Measurements from ENCODE around the gene ENTPD5.

DNA sequence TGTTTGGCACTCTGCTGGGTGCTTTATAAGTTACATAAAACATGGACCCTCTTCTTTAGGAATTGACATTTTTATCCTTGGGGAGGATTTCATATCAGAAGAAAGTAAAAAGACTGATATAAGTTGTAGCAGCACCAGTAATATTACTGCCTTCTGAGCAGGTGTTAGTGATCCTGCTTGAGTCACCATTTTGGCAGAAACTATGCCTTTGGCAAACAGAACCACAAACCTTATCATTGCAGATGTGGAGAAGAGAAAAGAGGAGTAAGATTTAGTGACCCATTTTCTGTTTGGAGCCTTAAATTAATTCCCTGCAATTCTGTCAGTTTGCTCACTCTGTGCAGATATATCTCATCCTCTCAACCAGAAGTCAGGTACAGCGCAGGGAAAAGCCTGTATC is 109.4 kb downstream of the ENTPD5 start:
- TF ChIP-seq, protein P1, sequence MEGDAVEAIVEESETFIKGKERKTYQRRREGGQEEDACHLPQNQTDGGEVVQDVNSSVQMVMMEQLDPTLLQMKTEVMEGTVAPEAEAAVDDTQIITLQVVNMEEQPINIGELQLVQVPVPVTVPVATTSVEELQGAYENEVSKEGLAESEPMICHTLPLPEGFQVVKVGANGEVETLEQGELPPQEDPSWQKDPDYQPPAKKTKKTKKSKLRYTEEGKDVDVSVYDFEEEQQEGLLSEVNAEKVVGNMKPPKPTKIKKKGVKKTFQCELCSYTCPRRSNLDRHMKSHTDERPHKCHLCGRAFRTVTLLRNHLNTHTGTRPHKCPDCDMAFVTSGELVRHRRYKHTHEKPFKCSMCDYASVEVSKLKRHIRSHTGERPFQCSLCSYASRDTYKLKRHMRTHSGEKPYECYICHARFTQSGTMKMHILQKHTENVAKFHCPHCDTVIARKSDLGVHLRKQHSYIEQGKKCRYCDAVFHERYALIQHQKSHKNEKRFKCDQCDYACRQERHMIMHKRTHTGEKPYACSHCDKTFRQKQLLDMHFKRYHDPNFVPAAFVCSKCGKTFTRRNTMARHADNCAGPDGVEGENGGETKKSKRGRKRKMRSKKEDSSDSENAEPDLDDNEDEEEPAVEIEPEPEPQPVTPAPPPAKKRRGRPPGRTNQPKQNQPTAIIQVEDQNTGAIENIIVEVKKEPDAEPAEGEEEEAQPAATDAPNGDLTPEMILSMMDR (IDR thresholded peaks at IDR 0.05), result no peak
- TF ChIP-seq, protein P2, sequence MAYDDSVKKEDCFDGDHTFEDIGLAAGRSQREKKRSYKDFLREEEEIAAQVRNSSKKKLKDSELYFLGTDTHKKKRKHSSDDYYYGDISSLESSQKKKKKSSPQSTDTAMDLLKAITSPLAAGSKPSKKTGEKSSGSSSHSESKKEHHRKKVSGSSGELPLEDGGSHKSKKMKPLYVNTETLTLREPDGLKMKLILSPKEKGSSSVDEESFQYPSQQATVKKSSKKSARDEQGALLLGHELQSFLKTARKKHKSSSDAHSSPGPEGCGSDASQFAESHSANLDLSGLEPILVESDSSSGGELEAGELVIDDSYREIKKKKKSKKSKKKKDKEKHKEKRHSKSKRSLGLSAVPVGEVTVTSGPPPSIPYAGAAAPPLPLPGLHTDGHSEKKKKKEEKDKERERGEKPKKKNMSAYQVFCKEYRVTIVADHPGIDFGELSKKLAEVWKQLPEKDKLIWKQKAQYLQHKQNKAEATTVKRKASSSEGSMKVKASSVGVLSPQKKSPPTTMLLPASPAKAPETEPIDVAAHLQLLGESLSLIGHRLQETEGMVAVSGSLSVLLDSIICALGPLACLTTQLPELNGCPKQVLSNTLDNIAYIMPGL (CRISPR knock-in tag; IDR thresholded peaks at IDR 0.05), result no peak
- TF ChIP-seq, protein P3, sequence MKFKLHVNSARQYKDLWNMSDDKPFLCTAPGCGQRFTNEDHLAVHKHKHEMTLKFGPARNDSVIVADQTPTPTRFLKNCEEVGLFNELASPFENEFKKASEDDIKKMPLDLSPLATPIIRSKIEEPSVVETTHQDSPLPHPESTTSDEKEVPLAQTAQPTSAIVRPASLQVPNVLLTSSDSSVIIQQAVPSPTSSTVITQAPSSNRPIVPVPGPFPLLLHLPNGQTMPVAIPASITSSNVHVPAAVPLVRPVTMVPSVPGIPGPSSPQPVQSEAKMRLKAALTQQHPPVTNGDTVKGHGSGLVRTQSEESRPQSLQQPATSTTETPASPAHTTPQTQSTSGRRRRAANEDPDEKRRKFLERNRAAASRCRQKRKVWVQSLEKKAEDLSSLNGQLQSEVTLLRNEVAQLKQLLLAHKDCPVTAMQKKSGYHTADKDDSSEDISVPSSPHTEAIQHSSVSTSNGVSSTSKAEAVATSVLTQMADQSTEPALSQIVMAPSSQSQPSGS (CRISPR knock-in tag; IDR thresholded peaks at IDR 0.05; ENCODE audit: borderline replicate concordance, low read depth), result no peak
- TF ChIP-seq SP1 (CRISPR knock-in tag; conservative IDR thresholded peaks at IDR 0.05), result no peak
- TF ChIP-seq, protein P4, sequence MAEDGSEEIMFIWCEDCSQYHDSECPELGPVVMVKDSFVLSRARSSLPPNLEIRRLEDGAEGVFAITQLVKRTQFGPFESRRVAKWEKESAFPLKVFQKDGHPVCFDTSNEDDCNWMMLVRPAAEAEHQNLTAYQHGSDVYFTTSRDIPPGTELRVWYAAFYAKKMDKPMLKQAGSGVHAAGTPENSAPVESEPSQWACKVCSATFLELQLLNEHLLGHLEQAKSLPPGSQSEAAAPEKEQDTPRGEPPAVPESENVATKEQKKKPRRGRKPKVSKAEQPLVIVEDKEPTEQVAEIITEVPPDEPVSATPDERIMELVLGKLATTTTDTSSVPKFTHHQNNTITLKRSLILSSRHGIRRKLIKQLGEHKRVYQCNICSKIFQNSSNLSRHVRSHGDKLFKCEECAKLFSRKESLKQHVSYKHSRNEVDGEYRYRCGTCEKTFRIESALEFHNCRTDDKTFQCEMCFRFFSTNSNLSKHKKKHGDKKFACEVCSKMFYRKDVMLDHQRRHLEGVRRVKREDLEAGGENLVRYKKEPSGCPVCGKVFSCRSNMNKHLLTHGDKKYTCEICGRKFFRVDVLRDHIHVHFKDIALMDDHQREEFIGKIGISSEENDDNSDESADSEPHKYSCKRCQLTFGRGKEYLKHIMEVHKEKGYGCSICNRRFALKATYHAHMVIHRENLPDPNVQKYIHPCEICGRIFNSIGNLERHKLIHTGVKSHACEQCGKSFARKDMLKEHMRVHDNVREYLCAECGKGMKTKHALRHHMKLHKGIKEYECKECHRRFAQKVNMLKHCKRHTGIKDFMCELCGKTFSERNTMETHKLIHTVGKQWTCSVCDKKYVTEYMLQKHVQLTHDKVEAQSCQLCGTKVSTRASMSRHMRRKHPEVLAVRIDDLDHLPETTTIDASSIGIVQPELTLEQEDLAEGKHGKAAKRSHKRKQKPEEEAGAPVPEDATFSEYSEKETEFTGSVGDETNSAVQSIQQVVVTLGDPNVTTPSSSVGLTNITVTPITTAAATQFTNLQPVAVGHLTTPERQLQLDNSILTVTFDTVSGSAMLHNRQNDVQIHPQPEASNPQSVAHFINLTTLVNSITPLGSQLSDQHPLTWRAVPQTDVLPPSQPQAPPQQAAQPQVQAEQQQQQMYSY (CRISPR knock-in tag; IDR thresholded peaks at IDR 0.05), result no peak
- TF ChIP-seq, protein P5, sequence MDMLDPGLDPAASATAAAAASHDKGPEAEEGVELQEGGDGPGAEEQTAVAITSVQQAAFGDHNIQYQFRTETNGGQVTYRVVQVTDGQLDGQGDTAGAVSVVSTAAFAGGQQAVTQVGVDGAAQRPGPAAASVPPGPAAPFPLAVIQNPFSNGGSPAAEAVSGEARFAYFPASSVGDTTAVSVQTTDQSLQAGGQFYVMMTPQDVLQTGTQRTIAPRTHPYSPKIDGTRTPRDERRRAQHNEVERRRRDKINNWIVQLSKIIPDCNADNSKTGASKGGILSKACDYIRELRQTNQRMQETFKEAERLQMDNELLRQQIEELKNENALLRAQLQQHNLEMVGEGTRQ (CRISPR knock-in tag; IDR thresholded peaks at IDR 0.05), result no peak
- TF ChIP-seq, protein P6, sequence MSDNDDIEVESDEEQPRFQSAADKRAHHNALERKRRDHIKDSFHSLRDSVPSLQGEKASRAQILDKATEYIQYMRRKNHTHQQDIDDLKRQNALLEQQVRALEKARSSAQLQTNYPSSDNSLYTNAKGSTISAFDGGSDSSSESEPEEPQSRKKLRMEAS (CRISPR knock-in tag; IDR thresholded peaks at IDR 0.05), result no peak
- no peak for TF ChIP-seq CREB1 (CRISPR knock-in tag; IDR thresholded peaks at IDR 0.05)
- TF ChIP-seq ZNF416 (CRISPR knock-in tag; IDR thresholded peaks at IDR 0.05), result no peak
- TF ChIP-seq NFATC4 (CRISPR knock-in tag; IDR thresholded peaks at IDR 0.05), result no peak
- no peak for TF ChIP-seq RELA (CRISPR knock-in tag; IDR thresholded peaks at IDR 0.05; ENCODE audit: borderline replicate concordance)
- TF ChIP-seq, protein P7, sequence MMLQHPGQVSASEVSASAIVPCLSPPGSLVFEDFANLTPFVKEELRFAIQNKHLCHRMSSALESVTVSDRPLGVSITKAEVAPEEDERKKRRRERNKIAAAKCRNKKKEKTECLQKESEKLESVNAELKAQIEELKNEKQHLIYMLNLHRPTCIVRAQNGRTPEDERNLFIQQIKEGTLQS (CRISPR knock-in tag; conservative IDR thresholded peaks at IDR 0.05), result no peak
- no peak for TF ChIP-seq JUN (CRISPR knock-in tag; IDR thresholded peaks at IDR 0.05)
- TF ChIP-seq, protein P8, sequence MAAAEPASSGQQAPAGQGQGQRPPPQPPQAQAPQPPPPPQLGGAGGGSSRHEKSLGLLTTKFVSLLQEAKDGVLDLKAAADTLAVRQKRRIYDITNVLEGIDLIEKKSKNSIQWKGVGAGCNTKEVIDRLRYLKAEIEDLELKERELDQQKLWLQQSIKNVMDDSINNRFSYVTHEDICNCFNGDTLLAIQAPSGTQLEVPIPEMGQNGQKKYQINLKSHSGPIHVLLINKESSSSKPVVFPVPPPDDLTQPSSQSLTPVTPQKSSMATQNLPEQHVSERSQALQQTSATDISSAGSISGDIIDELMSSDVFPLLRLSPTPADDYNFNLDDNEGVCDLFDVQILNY (CRISPR knock-in tag; IDR thresholded peaks at IDR 0.05), result no peak

Data from WTC11 (cell line).